Measurements from ENCODE around the gene FILIP1. TPM values are rescaled to one million over a fixed set of nuclear protein-coding genes. Genes with fewer than 3 reads are reported as not detected.

FILIP1 gene
- total and polyA plus RNA-seq, 10 of the 15 experiments (the other 5 are each of a cell fraction or from before 2014, with no cell fraction given), result 0.23 to 2.0 (median 0.44) TPM

DNA sequence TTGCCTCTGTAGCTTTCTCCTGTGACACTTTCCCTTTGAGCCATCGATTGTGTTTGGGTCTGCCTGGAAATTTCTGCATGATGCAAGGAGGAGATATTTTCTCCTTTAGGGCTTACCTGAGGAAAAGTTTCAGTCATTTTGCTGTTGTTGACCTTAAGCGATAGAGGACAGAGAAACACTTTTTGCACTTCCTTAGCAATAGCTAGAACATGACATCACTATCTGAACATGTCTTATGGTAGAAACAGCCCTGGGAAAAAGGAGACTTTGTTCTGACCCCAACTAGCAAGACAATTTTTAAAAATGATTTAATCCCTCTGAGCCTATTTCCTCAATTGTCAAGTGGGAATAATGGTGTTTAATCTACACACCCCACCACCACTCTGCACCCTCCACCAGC lies 9.7 kb upstream of the FILIP1 start:
- H3K79me2 ChIP-seq (ENCODE audit: control insufficient read depth, insufficient read depth, low read length), result no peaks in the 10 kb centered on the region
- SMC1A ChIA-PET (ENCODE audit: uncharacterized antibody, unreplicated experiment), result interaction anchor here (0.6 to 2.8 kb wide), 9 partner anchors 8 to 292 kb away, joined by 3 to 35 read pairs (median 5); partner anchors contain the start of gene FILIP1
- TF ChIP-seq ATF7 (IDR thresholded peaks at IDR 0.05; ENCODE audit: low read depth) (0 out of 2 replicates have a peak, but pooled peaks have one; percentile 23), JUNB (IDR thresholded peaks at IDR 0.05) (peak; percentile 25; the same call in 1 of the 2 replicates), MTA2 (IDR thresholded peaks at IDR 0.05; ENCODE audit: low read depth) (no peak), ZNF622 (IDR thresholded peaks at IDR 0.05) (no peak), DPF2 (IDR thresholded peaks at IDR 0.05) (no peak)
- no peak for FAIRE-seq
- POLR2A ChIA-PET, result interaction anchor here (1.0 to 1.3 kb wide), 3 partner anchors 9 to 22 kb away, joined by 3 to 5 read pairs (median 3); partner anchors contain the start of gene FILIP1
- H4K20me1 ChIP-seq (ENCODE audit: control insufficient read depth, insufficient read depth), result no peaks in the 10 kb centered on the region
- H2AFZ ChIP-seq (ENCODE audit: control insufficient read depth, low read depth, low read length), result no peak overlapping the region
- no peaks in the 10 kb centered on the region for H3K36me3 ChIP-seq (ENCODE audit: control insufficient read depth in 2 of 2, insufficient read depth in 2 of 2, low read length in 1 of 2)
- H3K27ac ChIP-seq (ENCODE audit: control insufficient read depth, insufficient read depth), result no peak overlapping the region
- peak; percentile 38; the same call in 1 of the 3 replicates for ATAC-seq
- no peaks in the 10 kb centered on the region; the same call in 1 of the 3 replicates for H3K9me3 ChIP-seq (replicated peaks; ENCODE audit: control insufficient read depth, insufficient read depth, low read length)
- no peak for DNase-seq (ENCODE audit: low read depth, low spot score)
- H3K27me3 ChIP-seq (replicated peaks in 1 of 2; ENCODE audit: control insufficient read depth in 2 of 2, insufficient read depth in 2 of 2, low read length in 1 of 2), result no peaks in the 10 kb centered on the region
- H3K4me3 ChIP-seq, result no peak overlapping the region
- in situ Hi-C loops (cut with MboI) (no loop called here), intact Hi-C loops (cut with micrococcal nuclease; ENCODE audit: unreplicated experiment) (no loop called here)
- no peaks in the 10 kb centered on the region for H3K4me1 ChIP-seq (ENCODE audit: control insufficient read depth, insufficient read depth, low read length)
- 93% methylated on average over 2 of the region's 2 CpGs for WGBS (ENCODE audit: insufficient coverage, insufficient replicate concordance, low lambda C conversion rate, missing lambda C conversion rate)
- CTCF ChIA-PET, result interaction anchor here (1.5 to 4.7 kb wide), 6 partner anchors 10 to 237 kb away, joined by 6 to 68 read pairs (median 22); partner anchors contain the start of gene FILIP1
- no peak overlapping the region for H3K4me2 ChIP-seq (ENCODE audit: control insufficient read depth, insufficient read depth)
- RAD21 ChIA-PET (ENCODE audit: unreplicated experiment), result interaction anchor here (0.6 to 3.0 kb wide), 5 partner anchors 14 to 141 kb away, joined by 3 to 30 read pairs (median 6); no protein-coding TSS in a partner anchor
- no TSS peak for BruUV-seq (replicated peaks)
- H3K9ac ChIP-seq (ENCODE audit: control insufficient read depth, insufficient read depth, low read length), result no peak overlapping the region

DNA sequence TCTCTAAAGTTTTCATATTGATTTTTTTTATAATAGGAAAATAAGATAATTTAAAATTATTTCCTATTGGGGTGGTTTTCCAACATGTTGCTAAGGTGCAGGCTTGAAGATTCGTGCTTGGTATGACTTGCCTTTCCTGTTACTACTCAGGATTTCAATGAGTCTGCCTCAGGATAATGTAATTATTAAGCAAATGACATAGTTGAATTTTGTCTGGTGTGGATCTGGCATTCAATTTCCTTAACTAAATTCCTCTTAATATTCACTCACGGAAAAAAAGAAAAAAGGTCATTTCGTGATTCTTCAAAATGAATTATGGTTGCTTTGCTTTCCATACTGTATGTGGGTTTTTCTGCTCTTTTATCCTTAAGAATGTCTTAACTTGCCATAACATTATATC lies 9.3 kb upstream of the FILIP1 start:
- Histone ChIP-seq H3K4me3 (no peak overlapping the region), H3K4me1 (ENCODE audit: control insufficient read depth, insufficient read depth, low read length) (no peaks in the 10 kb centered on the region), H3K27ac (ENCODE audit: control insufficient read depth, insufficient read depth) (no peak overlapping the region), H2AFZ (ENCODE audit: control insufficient read depth, low read depth, low read length) (no peak overlapping the region), H3K9ac (ENCODE audit: control insufficient read depth, insufficient read depth, low read length) (no peak overlapping the region), H3K79me2 (ENCODE audit: control insufficient read depth, insufficient read depth, low read length) (no peaks in the 10 kb centered on the region), H3K4me2 (ENCODE audit: control insufficient read depth, insufficient read depth) (no peak overlapping the region), H3K9me3 (replicated peaks; ENCODE audit: control insufficient read depth, insufficient read depth, low read length) (no peaks in the 10 kb centered on the region; the same call in 2 of the 3 replicates), H4K20me1 (ENCODE audit: control insufficient read depth, insufficient read depth) (no peaks in the 10 kb centered on the region), H3K27me3 (replicated peaks in 1 of 2; ENCODE audit: control insufficient read depth in 2 of 2, insufficient read depth in 2 of 2, low read length in 1 of 2) (no peaks in the 10 kb centered on the region), H3K36me3 (ENCODE audit: control insufficient read depth in 2 of 2, insufficient read depth in 2 of 2, low read length in 1 of 2) (no peaks in the 10 kb centered on the region)
- CTCF ChIA-PET, result interaction anchor here (1.9 to 4.7 kb wide), 5 partner anchors 10 to 236 kb away, joined by 6 to 68 read pairs (median 36); partner anchors contain the start of gene FILIP1
- POLR2A ChIA-PET, result interaction anchor here (1.0 to 1.3 kb wide), 2 partner anchors 9 to 21 kb away, joined by 3 to 5 read pairs; partner anchors contain the start of gene FILIP1
- FAIRE-seq (no peak), DNase-seq (ENCODE audit: low read depth, low spot score) (no peak), ATAC-seq (no peak)
- SMC1A ChIA-PET (ENCODE audit: uncharacterized antibody, unreplicated experiment), result interaction anchor here (0.7 to 2.8 kb wide), 7 partner anchors 9 to 236 kb away, joined by 3 to 35 read pairs (median 5); partner anchors contain the start of gene FILIP1
- in situ Hi-C loops (cut with MboI), result no loop called here
- BruUV-seq (replicated peaks), result no TSS peak
- intact Hi-C loops (cut with micrococcal nuclease; ENCODE audit: unreplicated experiment), result no loop called here
- RAD21 ChIA-PET (ENCODE audit: unreplicated experiment), result interaction anchor here (0.9 to 3.0 kb wide), 4 partner anchors 13 to 221 kb away, joined by 3 to 30 read pairs (median 3); no protein-coding TSS in a partner anchor
- WGBS (ENCODE audit: insufficient coverage, insufficient replicate concordance, low lambda C conversion rate, missing lambda C conversion rate), result 26% methylated on average over 3 of the region's 3 CpGs
- TF ChIP-seq ZBTB40 (IDR thresholded peaks at IDR 0.05; ENCODE audit: borderline replicate concordance) (no peak), MTA2 (IDR thresholded peaks at IDR 0.05; ENCODE audit: low read depth) (no peak), NFIC (IDR thresholded peaks at IDR 0.05; ENCODE audit: low read depth, low read length) (no peak)
- TF ChIP-seq, protein P1, sequence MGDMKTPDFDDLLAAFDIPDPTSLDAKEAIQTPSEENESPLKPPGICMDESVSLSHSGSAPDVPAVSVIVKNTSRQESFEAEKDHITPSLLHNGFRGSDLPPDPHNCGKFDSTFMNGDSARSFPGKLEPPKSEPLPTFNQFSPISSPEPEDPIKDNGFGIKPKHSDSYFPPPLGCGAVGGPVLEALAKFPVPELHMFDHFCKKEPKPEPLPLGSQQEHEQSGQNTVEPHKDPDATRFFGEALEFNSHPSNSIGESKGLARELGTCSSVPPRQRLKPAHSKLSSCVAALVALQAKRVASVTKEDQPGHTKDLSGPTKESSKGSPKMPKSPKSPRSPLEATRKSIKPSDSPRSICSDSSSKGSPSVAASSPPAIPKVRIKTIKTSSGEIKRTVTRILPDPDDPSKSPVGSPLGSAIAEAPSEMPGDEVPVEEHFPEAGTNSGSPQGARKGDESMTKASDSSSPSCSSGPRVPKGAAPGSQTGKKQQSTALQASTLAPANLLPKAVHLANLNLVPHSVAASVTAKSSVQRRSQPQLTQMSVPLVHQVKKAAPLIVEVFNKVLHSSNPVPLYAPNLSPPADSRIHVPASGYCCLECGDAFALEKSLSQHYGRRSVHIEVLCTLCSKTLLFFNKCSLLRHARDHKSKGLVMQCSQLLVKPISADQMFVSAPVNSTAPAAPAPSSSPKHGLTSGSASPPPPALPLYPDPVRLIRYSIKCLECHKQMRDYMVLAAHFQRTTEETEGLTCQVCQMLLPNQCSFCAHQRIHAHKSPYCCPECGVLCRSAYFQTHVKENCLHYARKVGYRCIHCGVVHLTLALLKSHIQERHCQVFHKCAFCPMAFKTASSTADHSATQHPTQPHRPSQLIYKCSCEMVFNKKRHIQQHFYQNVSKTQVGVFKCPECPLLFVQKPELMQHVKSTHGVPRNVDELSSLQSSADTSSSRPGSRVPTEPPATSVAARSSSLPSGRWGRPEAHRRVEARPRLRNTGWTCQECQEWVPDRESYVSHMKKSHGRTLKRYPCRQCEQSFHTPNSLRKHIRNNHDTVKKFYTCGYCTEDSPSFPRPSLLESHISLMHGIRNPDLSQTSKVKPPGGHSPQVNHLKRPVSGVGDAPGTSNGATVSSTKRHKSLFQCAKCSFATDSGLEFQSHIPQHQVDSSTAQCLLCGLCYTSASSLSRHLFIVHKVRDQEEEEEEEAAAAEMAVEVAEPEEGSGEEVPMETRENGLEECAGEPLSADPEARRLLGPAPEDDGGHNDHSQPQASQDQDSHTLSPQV (IDR thresholded peaks at IDR 0.05), result no peak

All from GM12878 (cell line).